GM12878 (cell line): ENCODE measurements around the gene STAT3. TPM values are rescaled to one million over a fixed set of nuclear protein-coding genes. Genes with fewer than 3 reads are reported as not detected.
A peak's percentile ranks its signal among the peaks of the same experiment; 100 is the strongest.

Source experiments
- ATAC-seq: fragments of 200-7000 bp; cut with Tn5 transposase; 3 replicates; pipeline ENCODE4 v1.9.1; 2020; ENCODE audit warnings: mild to moderate bottlenecking, moderate library complexity
- BruUV-seq: library from RNA; stranded (reverse); fragments of 400-500 nt; replicated peaks from 2 replicates; lab custom pipeline; 2021; lab: Mats Ljungman, UMichigan
- CTCF ChIA-PET: fragments of 300-600 bp; sonication (Branson Sonifier 250); formaldehyde crosslinking; extraction: SDS; loops from one replicate; lab custom pipeline; 2021; ENCODE audit warnings: inconsistent platforms; lab: Yijun Ruan, JAX
- POLR2A ChIA-PET: fragments of 350-600 bp; formaldehyde crosslinking; extraction: SDS; loops from one replicate; lab custom pipeline; 2021; ENCODE audit warnings: inconsistent platforms; lab: Charles Lee
- RAD21 ChIA-PET: fragments of 300-600 bp; sonication (Branson Sonifier 250); formaldehyde crosslinking; loops from one replicate; lab custom pipeline; 2023; ENCODE audit warnings: antibody characterized with exemption; ENCODE audit not compliant: unreplicated experiment; lab: Charles Lee
- SMC1A ChIA-PET: fragments of 300-600 bp; sonication (Branson Sonifier 250); formaldehyde crosslinking; loops from one replicate; lab custom pipeline; 2023; ENCODE audit not compliant: unreplicated experiment, uncharacterized antibody; lab: Charles Lee
- DNase-seq: peaks from one replicate; pipeline ENCODE4 v3.0.0-alpha.2; 2011; ENCODE audit warnings: low read depth, low spot score
- FAIRE-seq: peaks from 3 replicates; lab custom pipeline; 2011; peaks lifted over from hg19 to GRCh38; lab: Jason Lieb, UNC
- H2AFZ ChIP-seq: 2 replicates; pipeline ENCODE4 v1.6.0; 2011; ENCODE audit warnings: low read depth, low read length, control low read depth; ENCODE audit not compliant: control insufficient read depth
- H3K27ac ChIP-seq: 2 replicates; pipeline ENCODE4 v1.5.1; 2011; ENCODE audit warnings: control low read depth; ENCODE audit not compliant: control insufficient read depth, insufficient read depth
- H3K27me3 ChIP-seq, 2 experiments: replicated peaks in 1 of 2; 2 replicates each; pipeline versions ENCODE4 v1.6.0 to v1.6.1; 2011; ENCODE audit warnings: low read length in 1 of 2; ENCODE audit not compliant: control insufficient read depth in 2 of 2, insufficient read depth in 2 of 2
- H3K36me3 ChIP-seq, 2 experiments: 2 replicates each; pipeline ENCODE4 v1.5.1; 2011; ENCODE audit warnings: low read length in 1 of 2; ENCODE audit not compliant: control insufficient read depth in 2 of 2, insufficient read depth in 2 of 2
- H3K4me1 ChIP-seq: 2 replicates; pipeline ENCODE4 v1.6.1; 2011; ENCODE audit warnings: mild to moderate bottlenecking, low read length, moderate library complexity, mixed read lengths; ENCODE audit not compliant: control insufficient read depth, insufficient read depth
- H3K4me2 ChIP-seq: 2 replicates; pipeline ENCODE4 v1.6.0; 2011; ENCODE audit warnings: control low read depth; ENCODE audit not compliant: control insufficient read depth, insufficient read depth
- H3K4me3 ChIP-seq: fragments of 200-600 bp; sonication (generic); 2 replicates; pipeline ENCODE4 v1.5.1; 2016
- H3K79me2 ChIP-seq: 2 replicates; pipeline ENCODE4 v1.6.0; 2011; ENCODE audit warnings: low read length; ENCODE audit not compliant: control insufficient read depth, insufficient read depth
- H3K9ac ChIP-seq: 2 replicates; pipeline ENCODE4 v1.8.0; 2011; ENCODE audit warnings: low read length, control low read depth, mixed read lengths; ENCODE audit not compliant: control insufficient read depth, insufficient read depth
- H3K9me3 ChIP-seq: replicated peaks from 3 replicates; pipeline ENCODE4 v1.5.1; 2011; ENCODE audit warnings: mild to moderate bottlenecking, low read length; ENCODE audit not compliant: control insufficient read depth, insufficient read depth
- H4K20me1 ChIP-seq: 2 replicates; pipeline ENCODE4 v1.6.0; 2011; ENCODE audit not compliant: control insufficient read depth, insufficient read depth
- BCLAF1 ChIP-seq: fragments of 450-650 bp; IDR thresholded peaks from 2 replicates; pipeline ENCODE4 v1.6.1; 2017; ENCODE audit warnings: antibody characterized with exemption, mild to moderate bottlenecking, moderate library complexity
- CBX5 ChIP-seq: sonication (generic); IDR thresholded peaks from 2 replicates; pipeline ENCODE4 v1.6.1; 2016; ENCODE audit warnings: low read depth, moderate library complexity, mild to moderate bottlenecking, inconsistent platforms
- EED ChIP-seq: sonication (generic); IDR thresholded peaks from 2 replicates; pipeline ENCODE4 v1.6.1; 2016; ENCODE audit warnings: antibody characterized with exemption, low read depth
- EGR1 ChIP-seq, 2 experiments: IDR thresholded peaks; 1 replicate in 1 of 2; 2 replicates in 1 of 2; pipeline ENCODE4 v1.6.1; 2011 to 2012; ENCODE audit warnings: low read depth in 2 of 2, low read length in 2 of 2, borderline replicate concordance in 1 of 2, mild to moderate bottlenecking in 1 of 2, moderate library complexity in 1 of 2
- GATAD2B ChIP-seq: fragments of 450-650 bp; conservative IDR thresholded peaks from 2 replicates; pipeline ENCODE4 v1.6.1; 2017; ENCODE audit warnings: low read depth, mild to moderate bottlenecking, moderate library complexity
- IKZF1 ChIP-seq: fragments of 450-650 bp; conservative IDR thresholded peaks from 2 replicates; pipeline ENCODE4 v1.6.1; 2017; ENCODE audit warnings: antibody characterized with exemption, mild to moderate bottlenecking
- MXI1 ChIP-seq: fragments of 150-350 bp; IDR thresholded peaks from 2 replicates; pipeline ENCODE4 v1.6.1; 2011; ENCODE audit warnings: low read depth, mild to moderate bottlenecking, inconsistent platforms, low read length, improper control_type of control experiment
- NFYB ChIP-seq: IDR thresholded peaks from 2 replicates; pipeline ENCODE4 v1.6.1; 2011; ENCODE audit warnings: low read depth, mild to moderate bottlenecking, low read length, improper control_type of control experiment, moderate library complexity; ENCODE audit not compliant: insufficient read depth
- PKNOX1 ChIP-seq: fragments of 450-650 bp; IDR thresholded peaks from 2 replicates; pipeline ENCODE4 v1.6.1; 2016; ENCODE audit warnings: mild to moderate bottlenecking
- SREBF1 ChIP-seq: IDR thresholded peaks from 2 replicates; pipeline ENCODE4 v1.6.1; 2012; ENCODE audit warnings: mild to moderate bottlenecking, low read length
- YY1 ChIP-seq: IDR thresholded peaks from 2 replicates; pipeline ENCODE4 v1.6.1; 2011; ENCODE audit warnings: low read depth, mild to moderate bottlenecking, low read length
- ZNF592 ChIP-seq: fragments of 450-650 bp; IDR thresholded peaks from 2 replicates; pipeline ENCODE4 v1.6.1; 2017; ENCODE audit warnings: mild to moderate bottlenecking, moderate library complexity
- WGBS: methylation state at CpG from one replicate; pipeline ENCODE4 v1.1.6; 2016; ENCODE audit warnings: low lambda C conversion rate; ENCODE audit not compliant: insufficient replicate concordance, insufficient coverage; ENCODE audit errors: missing lambda C conversion rate; 5-methylcytosine and 5-hydroxymethylcytosine counted together
- in situ Hi-C: fragments of 300-500 bp; cut with MboI; formaldehyde crosslinking; loops from 9 replicates; pipeline ENCODE4 v1.14.3; 2018; ENCODE audit warnings: mixed read lengths
- intact Hi-C: fragments of 100-400 bp; cut with micrococcal nuclease; formaldehyde crosslinking; loops from one replicate; pipeline ENCODE4 v1.14.2; 2022; ENCODE audit not compliant: unreplicated experiment
- polyA plus RNA-seq, 11 experiments: library from polyadenylated mRNA; depleted of rRNA in 4 of 11; unstranded in 6 of 11; stranded (reverse) in 5 of 11; fragments of >200 nt; fragmentation: Nextera tagmentation in 4 of 11; fragmentation: Illumina TruSeq in 1 of 11; extraction: Ambion mirVana in 4 of 11; extraction: Trizol in 1 of 11; gene quantifications; 1 replicate in 1 of 11; 2 replicates in 10 of 11; pipeline versions ENCODE4 v1.2.1 to v1.2.3, GENCODE V29; 2011 to 2016; ENCODE audit warnings: inconsistent platforms in 2 of 11, missing spikeins in 2 of 11, low read depth in 1 of 11
- total RNA-seq, 4 experiments: library from RNA; depleted of rRNA in 3 of 4; stranded (reverse); fragments of >200 nt in 3 of 4; fragmentation: Illumina TruSeq in 1 of 4; extraction: Trizol in 1 of 4; gene quantifications; 2 replicates each; pipeline versions ENCODE4 v1.2.1 to v1.2.3, GENCODE V29; 2013 to 2021

Gene STAT3
- total and polyA plus RNA-seq, 10 of the 15 experiments (the other 5 are each of a cell fraction or from before 2014, with no cell fraction given): 18.4 to 96.4 (median 60.9) TPM

GRCh38 chr17:42312285-42313130 is 75.7 kb downstream of the STAT3 start (continued):
- TF ChIP-seq BCLAF1 (no peak), EED (0 out of 2 replicates have a peak, but pooled peaks have one; percentile 13), EGR1 (IDR thresholded peaks at IDR 0.05; ENCODE audit: borderline replicate concordance in 1 of 2, low read depth in 2 of 2, low read length in 2 of 2) (peak in 1 of 2 experiments; percentile 25; a peak in 2 of 3 replicates), MXI1 (0 out of 2 replicates have a peak, but pooled peaks have one; percentile 25), GATAD2B (peak; percentile 38; the same call in 1 of the 2 replicates)

- Histone ChIP-seq H3K27me3 (no peaks in the 10 kb centered on the region), H3K4me1 (peaks cover 43% of the 10 kb centered on the region), H3K4me2 (peak overlapping the region; percentile 54), H3K27ac (peak overlapping the region; percentile 53), H3K9ac (no peak overlapping the region), H4K20me1 (no peaks in the 10 kb centered on the region), H2AFZ (no peak overlapping the region), H3K9me3 (no peaks in the 10 kb centered on the region), H3K36me3 (peaks cover 14 to 19% of the 10 kb centered on the region in 2 experiments; a peak in 3 of 4 replicates), H3K79me2 (no peaks in the 10 kb centered on the region), H3K4me3 (no peak overlapping the region)
- intact Hi-C loops (loop anchor here (2.0 kb wide), 1 partner anchor 95 kb away; no protein-coding TSS in a partner anchor), in situ Hi-C loops (no loop called here)
- 47% methylated on average over 5 of the region's 5 CpGs for WGBS
- ChIA-PET RAD21 (interaction anchor here (0.7 to 21.1 kb wide), 11 partner anchors 9 to 116 kb away, joined by 3 to 373 read pairs (median 4); partner anchors contain the start of gene STAT3), CTCF (interaction anchor here (0.6 to 22.1 kb wide), 17 partner anchors 10 to 215 kb away, joined by 3 to 732 read pairs (median 3); partner anchors contain the start of genes GHDC and STAT3), SMC1A (interaction anchor here (0.7 to 23.8 kb wide), 6 partner anchors 8 to 90 kb away, joined by 3 to 528 read pairs (median 4); partner anchors contain the start of gene STAT3), POLR2A (interaction anchor here (0.5 to 1.6 kb wide), 2 partner anchors 10 to 66 kb away, joined by 4 to 5 read pairs; no protein-coding TSS in a partner anchor)
- no TSS peak for BruUV-seq
- ATAC-seq: no peak
- no peak for FAIRE-seq
- no peak for DNase-seq
- no peak for TF ChIP-seq NFYB
- TF ChIP-seq SREBF1: no peak
- TF ChIP-seq PKNOX1: no peak
- no peak for TF ChIP-seq ZNF592
- no peak for TF ChIP-seq IKZF1
- no peak for TF ChIP-seq CBX5
- no peak for TF ChIP-seq YY1
- TF ChIP-seq EED: no peak
Observed at GRCh38 chr17:42312035-42312284, 76.3 kb downstream of the STAT3 start.
